ENCODE data around the gene NUB1.

NUB1 gene

DNA sequence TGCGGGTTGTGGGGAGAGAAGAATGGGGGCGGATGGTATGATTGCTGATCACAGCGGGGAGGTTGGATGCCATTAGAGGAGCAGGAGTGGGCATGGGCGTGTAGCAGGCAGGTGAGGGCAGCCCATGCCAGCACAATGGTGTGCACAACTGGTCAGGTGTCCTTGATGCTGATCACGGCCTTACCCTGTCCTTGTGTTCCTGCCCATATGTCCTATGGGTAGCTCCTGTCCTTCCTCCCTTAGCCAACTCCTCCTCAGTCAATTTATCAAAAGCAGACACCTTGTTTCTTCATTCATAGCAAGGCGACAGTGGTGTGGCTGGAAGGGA, 37.5 kb downstream of the NUB1 start:
- no peak overlapping the region for H3K4me3 ChIP-seq (ENCODE audit: low read length)
- TF ChIP-seq, protein P1, sequence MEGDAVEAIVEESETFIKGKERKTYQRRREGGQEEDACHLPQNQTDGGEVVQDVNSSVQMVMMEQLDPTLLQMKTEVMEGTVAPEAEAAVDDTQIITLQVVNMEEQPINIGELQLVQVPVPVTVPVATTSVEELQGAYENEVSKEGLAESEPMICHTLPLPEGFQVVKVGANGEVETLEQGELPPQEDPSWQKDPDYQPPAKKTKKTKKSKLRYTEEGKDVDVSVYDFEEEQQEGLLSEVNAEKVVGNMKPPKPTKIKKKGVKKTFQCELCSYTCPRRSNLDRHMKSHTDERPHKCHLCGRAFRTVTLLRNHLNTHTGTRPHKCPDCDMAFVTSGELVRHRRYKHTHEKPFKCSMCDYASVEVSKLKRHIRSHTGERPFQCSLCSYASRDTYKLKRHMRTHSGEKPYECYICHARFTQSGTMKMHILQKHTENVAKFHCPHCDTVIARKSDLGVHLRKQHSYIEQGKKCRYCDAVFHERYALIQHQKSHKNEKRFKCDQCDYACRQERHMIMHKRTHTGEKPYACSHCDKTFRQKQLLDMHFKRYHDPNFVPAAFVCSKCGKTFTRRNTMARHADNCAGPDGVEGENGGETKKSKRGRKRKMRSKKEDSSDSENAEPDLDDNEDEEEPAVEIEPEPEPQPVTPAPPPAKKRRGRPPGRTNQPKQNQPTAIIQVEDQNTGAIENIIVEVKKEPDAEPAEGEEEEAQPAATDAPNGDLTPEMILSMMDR (IDR thresholded peaks at IDR 0.05; ENCODE audit: insufficient read depth, low read depth, low read length, missing control alignments), result no peak
- DNase-seq (ENCODE audit: low read depth), result no peak

DNA sequence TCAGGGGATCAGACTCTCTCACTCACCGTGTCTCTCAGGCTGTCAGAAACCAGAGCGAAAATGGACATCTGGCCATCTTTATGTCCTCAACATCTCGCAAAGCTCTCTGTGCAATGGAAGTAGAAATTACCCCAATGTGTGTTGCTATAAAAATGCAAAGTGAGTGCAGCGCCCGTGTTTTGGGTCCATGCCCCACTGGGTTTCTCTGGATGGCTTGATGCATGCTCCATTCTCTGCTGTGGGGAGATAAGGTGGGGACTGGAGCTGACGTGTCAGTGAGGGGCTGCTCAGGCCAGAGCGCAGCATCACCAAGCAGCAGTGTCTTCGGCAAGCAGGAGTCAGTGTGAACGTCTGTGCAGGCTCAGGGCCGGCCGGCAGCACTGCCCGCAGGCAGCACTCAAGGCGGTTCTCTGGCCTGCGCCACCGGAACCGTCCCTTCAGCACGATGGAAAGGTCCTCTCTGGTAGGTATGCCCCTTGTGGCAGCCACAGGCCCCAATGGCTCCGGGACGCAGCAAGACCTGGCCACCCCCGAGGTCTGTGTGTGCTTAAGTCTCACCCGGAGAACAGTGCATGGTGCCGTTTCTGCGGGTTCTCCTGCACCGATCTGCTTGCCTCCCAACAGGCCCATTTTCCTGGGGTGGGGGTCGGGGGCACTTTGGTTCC, 38.1 kb downstream of the NUB1 start:
- H3K4me3 ChIP-seq (ENCODE audit: low read length), result no peak overlapping the region
- no peak for DNase-seq (ENCODE audit: low read depth)
- TF ChIP-seq, protein P1 (IDR thresholded peaks at IDR 0.05; ENCODE audit: insufficient read depth, low read depth, low read length, missing control alignments), result no peak

DNA sequence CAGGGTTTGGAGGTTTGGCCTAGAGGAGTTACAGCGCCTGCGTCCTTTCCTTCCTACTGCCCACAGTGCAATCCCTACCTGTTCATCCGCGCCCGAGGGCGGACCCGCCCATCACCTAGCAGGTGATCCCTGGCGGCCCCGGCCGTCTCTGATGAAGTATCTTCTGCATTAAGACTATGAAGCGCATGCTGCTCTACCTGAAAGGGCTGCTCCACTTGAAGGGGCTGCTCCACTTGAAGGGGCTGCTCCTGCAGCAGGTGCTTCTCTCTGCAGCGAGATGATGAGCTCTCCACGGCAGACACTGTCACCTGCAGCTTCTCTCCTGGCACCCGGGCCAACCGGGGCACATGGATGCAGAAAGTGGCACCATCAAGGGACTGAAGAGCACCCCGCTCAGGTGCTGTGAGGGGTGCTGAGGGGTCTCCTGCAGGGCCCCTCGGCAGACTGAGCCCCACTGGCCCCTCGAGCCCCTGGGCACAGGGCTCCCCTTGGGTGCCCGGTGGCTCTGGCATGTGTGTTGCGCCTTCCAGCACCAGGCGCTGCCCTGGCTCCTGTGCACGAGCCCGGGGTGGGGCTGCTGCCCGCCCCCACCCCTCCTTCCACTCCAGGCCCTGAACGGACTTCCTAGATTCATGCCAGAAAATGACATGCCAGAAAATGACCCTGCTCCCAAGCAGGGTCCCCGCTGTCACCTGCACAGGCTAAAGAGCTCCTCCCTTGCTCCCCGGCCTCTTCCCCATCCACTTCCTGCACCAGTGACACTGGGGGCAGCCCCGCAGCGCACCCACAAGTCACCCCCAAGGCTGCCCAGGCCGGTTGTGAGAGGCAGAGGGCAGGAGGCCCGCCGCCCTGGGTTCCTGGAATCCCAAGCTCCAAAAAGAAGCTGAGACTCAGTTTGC, 38.8 kb downstream of the NUB1 start:
- no peak overlapping the region for H3K4me3 ChIP-seq (ENCODE audit: low read length)
- TF ChIP-seq, protein P1 (IDR thresholded peaks at IDR 0.05; ENCODE audit: insufficient read depth, low read depth, low read length, missing control alignments), result no peak
- DNase-seq (ENCODE audit: low read depth), result no peak

DNA sequence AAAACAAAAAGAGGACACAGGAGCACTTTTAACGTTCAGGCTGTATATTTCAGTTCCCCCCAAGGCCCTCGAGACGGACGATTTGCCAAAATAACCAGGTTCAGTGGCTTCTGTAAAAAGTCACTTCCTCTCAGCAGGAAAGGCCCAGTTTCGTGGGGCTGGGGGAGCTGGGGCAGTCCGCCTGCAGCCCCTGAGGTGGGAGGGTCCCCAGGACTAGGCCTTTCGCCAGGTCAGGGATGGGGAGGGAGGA, 39.4 kb downstream of the NUB1 start:
- no peak for DNase-seq (ENCODE audit: low read depth)
- TF ChIP-seq, protein P1 (IDR thresholded peaks at IDR 0.05; ENCODE audit: insufficient read depth, low read depth, low read length, missing control alignments), result no peak
- no peak overlapping the region for H3K4me3 ChIP-seq (ENCODE audit: low read length)

DNA sequence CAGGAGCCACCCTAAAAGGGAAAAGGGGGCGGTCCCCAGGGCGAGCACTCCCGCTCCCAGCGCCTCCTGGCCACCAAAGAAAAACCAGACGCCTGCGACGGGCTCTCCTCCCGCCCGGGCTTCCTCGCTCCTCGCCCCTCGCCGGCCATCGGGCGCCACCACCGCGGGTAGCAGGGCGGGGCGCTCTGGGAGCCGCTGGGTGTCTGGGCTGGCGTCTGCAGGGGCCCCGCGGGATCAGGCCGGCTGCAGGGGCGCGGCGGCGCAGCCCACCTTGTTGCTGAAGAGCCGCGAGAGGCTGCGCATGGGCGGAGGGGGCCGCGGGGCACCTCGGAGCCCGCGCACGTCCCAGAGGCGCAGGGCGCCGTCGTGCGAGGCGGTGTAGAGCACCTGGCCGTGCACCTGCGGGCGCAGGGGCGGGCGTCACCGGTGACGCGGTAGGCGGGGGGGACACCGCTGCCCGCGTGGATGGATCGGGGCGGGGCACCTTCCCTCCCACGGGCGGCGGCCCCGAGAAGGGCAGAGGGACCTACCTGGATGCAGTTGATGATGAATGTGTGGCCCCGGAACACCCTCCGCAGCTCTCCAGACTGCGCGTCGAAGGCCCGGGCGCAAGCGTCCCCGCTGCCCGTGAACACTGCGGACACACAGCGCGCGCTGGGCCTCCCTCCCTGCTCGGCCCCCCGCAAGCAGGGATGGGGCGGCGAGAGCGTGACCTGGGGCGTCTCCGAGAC, 39.9 kb downstream of the NUB1 start:
- H3K4me3 ChIP-seq (ENCODE audit: low read length), result no peak overlapping the region
- no peak for DNase-seq (ENCODE audit: low read depth)
- TF ChIP-seq, protein P1 (IDR thresholded peaks at IDR 0.05; ENCODE audit: insufficient read depth, low read depth, low read length, missing control alignments), result no peak

DNA sequence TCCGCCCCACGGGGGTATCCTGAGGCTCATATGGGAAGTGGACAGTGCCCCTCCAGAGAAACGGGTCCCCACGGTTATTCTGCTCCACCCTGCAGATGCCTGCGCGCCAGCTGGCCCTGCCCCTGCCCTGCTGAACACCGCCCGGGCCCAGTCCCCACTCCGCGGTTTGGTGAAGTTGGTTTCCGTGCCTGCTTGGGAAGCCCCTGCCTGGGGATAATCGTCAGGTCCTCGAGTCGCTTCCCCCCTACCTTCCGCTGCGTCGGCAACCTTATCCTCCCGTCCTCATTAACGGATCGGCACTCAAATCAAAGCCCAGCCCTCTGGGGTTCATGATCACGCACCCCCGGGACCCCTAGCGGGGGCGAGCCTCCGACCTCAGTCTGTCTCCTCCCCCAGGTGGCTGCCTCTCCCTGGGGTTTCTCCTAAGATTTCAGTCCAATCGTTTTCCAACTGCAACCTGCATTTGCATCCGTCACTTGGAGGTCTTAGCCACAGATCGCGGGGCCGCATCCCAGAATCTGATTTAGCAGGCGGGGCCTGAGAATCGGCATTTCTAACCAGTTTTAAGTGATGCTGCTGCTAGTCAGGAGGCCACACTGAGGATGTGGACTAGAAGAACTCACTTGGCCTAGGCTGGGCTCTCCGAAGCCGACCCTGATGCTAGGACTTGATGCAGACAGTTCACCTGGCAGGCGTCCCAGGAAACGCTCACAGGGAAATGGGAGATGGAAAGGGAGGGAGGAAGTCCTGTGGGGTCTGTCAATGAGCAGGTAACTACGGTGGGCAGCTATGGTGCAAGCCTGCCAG, 40.7 kb downstream of the NUB1 start:
- DNase-seq (ENCODE audit: low read depth), result no peak
- TF ChIP-seq, protein P1 (IDR thresholded peaks at IDR 0.05; ENCODE audit: insufficient read depth, low read depth, low read length, missing control alignments), result no peak
- H3K4me3 ChIP-seq (ENCODE audit: low read length), result no peak overlapping the region

All from epithelial cell of esophagus (primary cell).